Measurements from ENCODE around the gene COX19.
"Not testable (repeated sequence)": the region's sequence is repeated elsewhere in the genome, so short reads cannot be mapped to it uniquely, and the experiment has no call there.

Gene COX19

DNA sequence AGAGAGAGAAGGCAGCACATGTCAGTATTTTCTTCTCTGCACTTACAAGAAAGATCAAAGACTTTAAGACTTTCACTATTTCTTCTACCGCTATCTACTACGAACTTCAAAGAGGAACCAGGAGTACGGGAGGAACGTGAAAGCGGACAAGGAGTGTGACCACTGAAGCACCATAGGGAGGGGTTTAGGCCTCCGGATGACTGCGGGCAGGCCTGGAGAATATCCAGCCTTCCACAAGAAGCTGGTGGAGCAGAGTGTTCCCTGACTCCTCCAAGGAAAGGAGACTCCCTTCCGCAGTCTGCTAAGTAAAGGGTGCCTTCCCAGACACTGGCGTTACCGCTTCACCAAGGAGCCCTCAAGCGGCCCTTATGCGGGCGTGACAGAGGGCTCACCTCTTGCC is 14.4 kb downstream of the COX19 start:
- DNase-seq (ENCODE audit: low spot score) = not testable (repeated sequence)

- no peak for DNase-seq (ENCODE audit: low spot score)
Observed at GRCh38 chr7:960269-960871, 15.0 kb downstream of the COX19 start.

DNA sequence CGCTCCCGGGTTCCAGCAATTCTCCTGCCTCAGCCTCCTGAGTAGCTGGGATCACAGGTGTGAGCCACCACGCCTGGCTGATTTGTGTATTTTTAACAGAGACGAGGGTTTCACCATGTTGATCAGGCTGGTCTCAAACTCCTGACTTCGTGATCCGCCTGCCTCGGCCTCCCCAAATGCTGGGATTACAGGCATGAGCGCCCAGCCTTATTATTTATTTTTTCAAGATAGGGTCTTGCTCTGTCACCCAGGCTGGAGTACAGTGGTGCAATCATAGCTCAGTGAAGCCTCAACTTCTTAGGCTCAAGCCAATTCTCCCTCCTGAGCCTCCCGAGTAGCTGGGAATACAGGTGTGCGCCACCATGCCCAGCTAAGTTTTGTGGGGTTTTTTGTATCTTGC is 15.6 kb downstream of the COX19 start:
- DNase-seq (ENCODE audit: low spot score) = not testable (repeated sequence)

DNA sequence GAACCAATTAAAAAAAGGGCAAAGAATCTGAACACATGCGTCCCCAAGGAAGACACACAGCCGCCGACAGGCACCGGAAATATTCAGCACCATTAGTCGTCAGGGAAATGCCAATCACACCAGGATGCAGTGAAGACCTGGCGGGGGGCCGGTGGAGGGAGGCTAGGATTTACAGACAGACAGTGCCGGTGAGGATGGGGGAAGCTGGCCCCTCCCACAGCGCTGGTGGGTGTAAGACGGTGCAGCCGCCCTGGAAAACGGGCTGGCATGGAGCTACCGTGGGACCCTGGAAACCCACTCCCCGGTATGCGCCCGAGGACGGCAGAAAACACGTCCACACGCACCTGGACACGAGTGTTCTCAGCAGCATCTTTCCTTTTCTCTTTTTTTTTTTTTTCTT is 16.1 kb downstream of the COX19 start:
- DNase-seq (ENCODE audit: low spot score) = no peak

DNA sequence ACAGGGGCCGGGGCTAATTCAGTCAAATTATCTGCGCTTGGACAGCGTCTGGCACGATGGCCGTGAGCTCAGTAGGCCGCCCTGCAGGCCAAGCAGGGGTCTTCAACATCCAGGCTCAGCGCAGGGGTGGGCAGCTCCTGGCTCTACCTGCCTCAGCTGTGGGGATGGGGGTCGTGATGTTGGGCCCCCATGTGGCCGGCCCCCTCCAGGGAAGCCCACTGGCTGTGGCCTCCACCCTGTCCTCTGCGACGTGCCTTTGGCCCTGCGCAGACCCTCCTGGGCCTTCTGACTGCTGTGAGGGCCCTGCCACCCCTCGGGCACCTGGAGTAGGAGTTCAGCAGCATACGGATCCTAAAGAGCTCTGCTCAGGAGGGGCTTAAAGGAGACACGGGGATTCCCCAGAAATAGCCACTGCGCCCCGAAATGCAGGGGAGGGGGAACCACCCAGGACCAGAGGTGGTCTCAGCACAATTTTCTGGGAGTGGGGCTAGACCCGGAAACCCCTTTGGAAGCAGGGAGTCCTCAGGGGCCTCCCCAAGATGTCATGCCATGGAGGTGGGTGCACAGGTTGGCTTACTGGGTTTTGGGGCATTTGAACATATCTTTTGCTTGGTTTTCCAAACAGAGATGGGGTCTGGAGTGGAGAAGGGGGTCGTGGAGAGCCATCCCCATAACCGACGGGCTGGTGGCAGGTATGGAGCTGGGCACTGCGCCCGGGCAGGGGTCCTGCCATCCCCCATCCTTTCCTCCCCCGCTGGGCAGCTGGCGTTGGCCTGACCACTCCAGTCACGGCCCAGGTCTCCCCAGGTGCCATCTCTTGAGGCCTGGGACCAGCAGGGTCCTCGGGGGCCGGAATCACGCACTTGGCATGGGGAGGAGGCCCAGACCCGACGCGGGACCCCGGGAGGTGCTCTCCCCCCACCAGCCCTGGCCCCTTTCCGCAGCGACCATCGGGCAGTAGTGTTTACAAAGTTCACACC is 16.8 kb downstream of the COX19 start:
- DNase-seq (ENCODE audit: low spot score) = no peak

- no peak for DNase-seq (ENCODE audit: low spot score)
Observed at GRCh38 chr7:957418-958220, 17.7 kb downstream of the COX19 start.

GRCh38 chr7:956031-956430 is 19.3 kb downstream of the COX19 start:
- DNase-seq (ENCODE audit: low spot score) = no peak

DNA sequence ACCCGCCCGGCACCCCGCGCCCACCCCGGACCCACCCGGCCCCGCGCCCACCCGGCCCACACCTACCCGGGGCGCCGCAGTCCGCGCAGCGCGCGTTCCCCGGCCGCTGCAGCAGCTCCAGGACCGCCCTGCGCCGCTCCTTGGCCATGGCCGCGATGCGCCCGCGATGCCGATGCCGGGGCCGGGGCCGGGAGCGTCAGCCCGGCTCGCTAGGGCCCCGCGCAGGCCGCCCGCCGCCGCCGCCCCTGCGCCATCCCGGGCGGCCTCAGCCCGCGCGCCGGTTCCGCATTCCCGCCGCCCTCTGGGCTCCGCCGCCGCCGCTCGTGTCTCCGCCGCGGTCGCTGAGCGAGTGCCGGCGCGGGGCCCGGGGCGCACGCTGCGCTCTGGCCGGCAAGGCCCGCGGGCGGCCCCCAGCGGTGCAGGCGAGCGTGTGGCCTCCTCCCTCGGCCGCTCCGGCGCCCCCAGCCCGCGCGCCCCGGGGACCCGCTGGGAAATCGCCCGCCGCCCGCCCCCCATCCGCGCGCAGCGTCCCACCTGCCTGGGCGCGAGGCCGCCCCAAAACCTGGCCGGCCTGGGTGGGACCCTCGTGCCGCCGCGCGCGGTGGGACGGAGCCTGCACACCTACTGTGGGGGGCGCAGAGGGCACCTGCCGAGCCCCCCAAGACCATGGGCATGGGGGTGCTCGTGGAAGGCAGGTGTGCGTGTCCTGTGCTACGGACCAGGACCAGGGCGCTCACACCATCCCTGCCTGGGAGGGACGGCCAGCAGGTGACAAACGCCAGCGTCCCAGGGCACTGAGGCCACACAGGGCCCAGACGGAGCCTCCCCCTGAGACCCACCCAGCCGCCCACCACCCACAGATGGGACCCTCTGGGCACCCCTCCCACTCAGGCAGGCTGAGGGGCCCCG is 20.8 kb downstream of the COX19 start, which contains the start of gene ADAP1:
TSS of gene ADAP1 (minus strand) at position 351 of the 909 bp plus-strand sequence. CDS start at position 148, 203 bp downstream.
- DNase-seq (ENCODE audit: low spot score) = peak; percentile 77

DNA sequence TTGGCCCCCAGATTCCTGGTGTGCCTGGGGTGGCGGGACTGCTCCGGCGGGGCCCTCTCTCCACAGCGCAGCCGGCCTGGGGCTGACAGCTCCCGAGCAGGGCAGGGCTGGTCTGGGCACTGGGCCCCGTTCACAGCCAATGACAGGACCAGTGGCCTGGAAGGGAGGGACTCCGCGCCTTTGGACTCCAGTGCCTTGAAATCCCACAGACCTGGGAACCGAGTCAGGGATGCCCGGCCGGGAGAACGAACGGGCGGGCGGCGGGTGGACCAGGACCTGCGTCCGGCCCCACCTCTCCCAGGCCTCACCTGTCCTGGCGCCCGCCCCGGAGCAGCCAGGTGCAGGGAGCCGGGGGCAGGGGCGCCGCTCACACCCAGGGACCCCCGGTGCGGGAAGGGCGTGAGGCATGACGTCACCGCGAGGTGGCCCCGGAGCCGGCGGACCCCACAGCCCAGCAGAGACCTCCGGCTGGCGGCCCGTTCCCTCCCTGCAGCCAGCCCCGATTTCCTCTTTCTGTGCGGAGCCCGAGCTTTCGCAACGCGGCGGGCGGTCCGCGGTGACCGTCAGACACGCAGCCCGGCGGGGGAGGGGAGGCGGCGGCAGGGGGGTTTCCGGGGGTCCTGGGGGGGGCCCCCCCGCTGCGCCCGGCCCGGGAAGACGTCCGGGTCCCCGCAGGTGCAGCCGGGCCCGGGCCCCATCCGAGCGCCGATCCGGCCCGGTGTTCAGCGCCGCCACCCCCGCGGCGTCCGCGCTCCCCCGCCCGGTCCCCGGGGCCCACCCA is 21.6 kb downstream of the COX19 start:
- peak; percentile 76 for DNase-seq (ENCODE audit: low spot score)

DNA sequence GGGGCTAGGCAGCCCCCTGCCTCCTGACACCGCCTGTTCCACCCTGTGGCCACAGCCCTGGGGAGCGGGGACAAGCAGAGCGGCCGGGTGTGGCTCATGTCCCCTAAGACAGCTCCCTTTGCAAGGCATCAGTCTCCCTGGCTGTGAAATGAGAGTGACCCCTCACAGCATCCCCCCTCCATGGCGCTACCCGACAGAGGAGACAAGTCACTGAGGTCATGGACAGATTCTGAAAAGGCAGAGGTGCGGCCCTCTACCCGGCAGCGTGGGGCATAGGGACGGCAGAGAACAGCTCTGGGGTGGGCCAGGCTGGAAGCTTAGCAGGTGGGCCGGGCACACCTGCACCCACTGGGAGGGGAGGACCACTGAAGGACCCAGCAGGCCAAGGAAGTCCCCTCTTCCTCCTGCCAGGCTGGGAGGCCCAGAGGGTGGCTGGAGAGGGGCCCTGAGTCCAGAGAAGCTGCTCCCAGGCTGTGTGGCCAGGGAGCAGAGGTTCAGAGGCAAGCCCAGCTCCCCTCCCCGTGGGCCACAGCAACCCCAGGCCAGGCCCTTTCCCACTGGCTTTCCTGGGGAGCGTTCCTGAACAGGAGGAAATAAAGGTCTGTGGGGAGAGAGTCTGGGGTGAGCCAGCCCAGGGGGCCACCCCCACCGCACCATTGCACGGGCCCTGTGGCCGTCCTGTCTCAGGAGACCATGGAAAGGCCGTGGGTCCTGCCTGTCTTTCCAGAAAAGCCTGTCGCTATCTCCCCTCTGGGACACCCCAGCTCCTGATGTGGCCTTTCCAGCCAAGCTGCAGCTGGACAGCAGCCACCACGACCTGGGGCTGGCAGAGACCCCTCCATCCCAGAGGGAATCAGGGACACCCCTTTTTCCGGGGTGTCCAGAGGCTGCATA is 22.6 kb downstream of the COX19 start:
- no peak for DNase-seq (ENCODE audit: low spot score)

- DNase-seq (ENCODE audit: low spot score) = no peak
Observed at GRCh38 chr7:951881-952547, 23.3 kb downstream of the COX19 start.

DNA sequence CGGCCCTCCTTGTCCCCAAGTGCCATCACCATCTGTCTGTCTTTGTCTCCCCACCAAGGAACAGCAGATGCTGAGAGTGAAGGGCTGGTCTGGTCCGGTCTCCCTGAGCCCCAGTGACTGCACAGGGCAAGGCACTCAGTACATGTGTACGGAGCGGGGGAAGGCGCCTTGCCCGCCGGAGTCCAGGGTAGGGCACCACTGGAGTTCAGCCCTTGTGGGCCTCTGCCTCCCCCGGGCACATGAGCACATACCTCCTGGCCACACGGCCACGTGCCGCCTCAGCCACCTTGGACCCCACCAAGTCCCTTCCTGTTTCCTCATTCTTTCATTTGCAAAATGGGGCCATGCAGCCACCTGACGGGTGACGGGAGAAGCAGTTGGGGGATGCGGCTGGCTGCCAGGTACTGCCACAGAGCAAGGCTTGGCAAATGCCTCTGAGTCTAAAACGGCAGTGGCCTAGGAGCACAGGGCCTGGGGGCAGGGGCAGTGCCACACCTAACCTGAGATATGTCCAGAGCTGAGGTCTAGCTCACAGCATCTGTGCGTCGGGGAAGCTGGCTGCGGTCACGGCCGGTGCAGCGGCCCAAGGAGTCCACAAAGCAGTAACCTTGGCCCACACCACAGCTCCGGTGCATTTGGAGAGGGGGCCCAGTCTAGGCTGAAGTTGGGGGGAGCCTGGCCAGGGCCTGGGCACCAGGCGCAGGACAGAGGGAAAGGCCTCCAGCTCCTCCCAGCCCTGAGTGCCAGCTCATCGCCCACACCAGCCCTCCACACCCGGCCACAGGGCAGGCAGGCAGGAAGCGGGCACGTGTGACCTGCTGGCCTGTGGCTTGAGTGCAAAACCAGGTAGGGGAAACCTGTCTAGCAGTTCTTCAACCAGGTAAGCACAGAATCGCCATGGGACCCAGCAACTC is 26.1 kb downstream of the COX19 start:
- no peak for DNase-seq (ENCODE audit: low spot score)

- DNase-seq (ENCODE audit: low spot score) = no peak
Observed at GRCh38 chr7:947391-948210, 27.7 kb downstream of the COX19 start.

DNA sequence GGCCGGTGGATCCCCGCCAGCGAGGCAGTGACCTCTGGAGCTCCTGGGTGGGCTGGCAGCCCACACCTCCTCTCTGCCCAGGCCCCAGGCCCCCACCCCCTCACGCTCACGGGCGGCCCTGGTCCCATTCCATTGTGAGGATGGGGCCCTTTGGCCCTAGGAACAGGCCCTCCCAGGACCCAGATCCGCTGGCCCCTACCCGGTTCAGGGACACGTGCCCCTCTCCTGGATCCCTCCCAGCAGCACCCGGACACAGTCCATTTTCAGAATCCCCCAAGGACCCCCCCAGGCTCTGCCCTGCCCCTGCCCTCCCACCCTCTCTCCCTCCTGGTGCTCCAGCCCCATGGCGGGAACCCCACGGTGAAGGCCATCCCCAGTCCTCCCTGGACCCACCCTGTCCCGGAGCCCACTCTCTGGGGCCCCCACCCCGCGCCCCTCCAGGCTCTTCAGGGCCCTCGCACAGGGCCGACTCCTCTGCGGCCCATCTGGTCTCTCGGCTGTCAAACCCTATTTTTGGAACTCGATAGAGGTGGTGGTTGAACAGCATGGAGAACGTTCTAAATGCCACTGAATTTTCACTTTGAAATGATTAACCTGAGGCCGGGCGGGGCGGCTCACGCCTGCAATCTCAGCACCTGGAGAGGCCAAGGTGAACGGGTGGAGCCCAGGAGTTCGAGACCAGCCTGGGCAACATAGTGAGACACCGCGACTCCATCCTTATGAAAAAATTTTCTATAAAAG is 28.9 kb downstream of the COX19 start:
- DNase-seq (ENCODE audit: low spot score) = no peak

- DNase-seq (ENCODE audit: low spot score) = no peak
Observed at GRCh38 chr7:945556-946255, 29.6 kb downstream of the COX19 start.

DNA sequence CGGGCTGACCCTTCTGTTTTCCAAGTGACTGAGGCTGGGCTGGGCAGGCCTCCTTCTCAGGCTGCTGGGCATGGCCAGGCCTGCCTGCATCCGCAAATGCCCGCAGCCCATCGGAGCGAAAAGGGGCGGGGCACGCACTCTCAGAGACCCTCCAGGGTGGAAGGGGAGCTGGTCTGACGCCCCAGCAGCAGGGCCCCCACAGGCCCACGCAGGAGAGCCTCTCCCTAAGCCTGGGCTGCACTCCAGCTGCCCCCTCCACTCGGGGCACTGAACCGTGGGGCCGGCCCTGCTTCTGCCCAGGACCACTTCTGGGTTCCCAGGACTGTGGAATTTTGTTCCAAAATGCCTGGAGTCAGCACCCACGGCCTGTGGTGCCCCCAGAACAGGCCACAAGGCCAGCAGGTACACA is 30.2 kb downstream of the COX19 start:
- DNase-seq (ENCODE audit: low spot score) = no peak
